GM18499 (cell line): ENCODE data around the gene APOE.

Source experiments
- ATAC-seq: cut with Tn5 transposase; IDR thresholded peaks from one replicate; pipeline ENCODE4 v1.9.1; 2021; ENCODE audit warnings: moderate number of reproducible peaks; ENCODE audit not compliant: insufficient read depth, unreplicated experiment

The APOE gene

DNA sequence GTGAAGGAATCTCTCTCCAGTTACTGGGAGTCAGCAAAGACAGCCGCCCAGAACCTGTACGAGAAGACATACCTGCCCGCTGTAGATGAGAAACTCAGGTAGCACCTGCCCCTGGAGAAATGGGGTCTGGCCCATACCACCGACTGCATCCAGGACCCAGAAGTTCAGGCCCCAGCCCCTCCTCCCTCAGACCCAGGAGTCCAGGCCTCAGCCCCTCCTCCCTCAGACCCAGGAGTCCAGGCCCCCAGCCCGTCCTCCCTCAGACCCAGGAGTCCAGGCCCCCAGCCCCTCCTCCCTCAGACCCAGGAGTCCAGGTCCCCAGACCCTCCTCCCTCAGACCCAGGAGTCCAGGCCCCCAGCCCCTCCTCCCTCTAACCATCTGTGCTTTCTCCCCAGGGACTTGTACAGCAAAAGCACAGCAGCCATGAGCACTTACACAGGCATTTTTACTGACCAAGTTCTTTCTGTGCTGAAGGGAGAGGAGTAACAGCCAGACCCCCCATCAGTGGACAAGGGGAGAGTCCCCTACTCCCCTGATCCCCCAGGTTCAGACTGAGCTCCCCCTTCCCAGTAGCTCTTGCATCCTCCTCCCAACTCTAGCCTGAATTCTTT is 43.3 kb downstream of the APOE start:
- ATAC-seq = no peak

DNA sequence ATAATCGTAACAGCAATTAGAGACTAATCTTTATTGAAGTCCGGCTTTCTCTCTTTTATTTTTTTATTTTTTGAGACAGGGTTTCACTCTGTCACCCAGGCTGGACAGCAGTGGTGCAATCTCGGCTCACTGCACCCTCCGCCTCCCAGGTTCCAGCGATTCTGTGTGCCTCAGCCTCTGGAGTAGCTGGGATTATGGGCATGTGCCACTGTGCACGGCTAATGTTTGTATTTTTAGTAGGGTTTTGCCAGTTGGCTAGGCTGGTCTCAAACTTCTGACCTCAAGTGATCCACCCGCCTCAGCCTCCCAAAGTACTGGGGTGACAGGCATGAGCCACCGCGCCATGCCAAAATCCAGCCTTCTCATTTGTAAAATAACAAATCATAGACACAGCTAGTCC is 44.0 kb downstream of the APOE start:
- no peak for ATAC-seq

DNA sequence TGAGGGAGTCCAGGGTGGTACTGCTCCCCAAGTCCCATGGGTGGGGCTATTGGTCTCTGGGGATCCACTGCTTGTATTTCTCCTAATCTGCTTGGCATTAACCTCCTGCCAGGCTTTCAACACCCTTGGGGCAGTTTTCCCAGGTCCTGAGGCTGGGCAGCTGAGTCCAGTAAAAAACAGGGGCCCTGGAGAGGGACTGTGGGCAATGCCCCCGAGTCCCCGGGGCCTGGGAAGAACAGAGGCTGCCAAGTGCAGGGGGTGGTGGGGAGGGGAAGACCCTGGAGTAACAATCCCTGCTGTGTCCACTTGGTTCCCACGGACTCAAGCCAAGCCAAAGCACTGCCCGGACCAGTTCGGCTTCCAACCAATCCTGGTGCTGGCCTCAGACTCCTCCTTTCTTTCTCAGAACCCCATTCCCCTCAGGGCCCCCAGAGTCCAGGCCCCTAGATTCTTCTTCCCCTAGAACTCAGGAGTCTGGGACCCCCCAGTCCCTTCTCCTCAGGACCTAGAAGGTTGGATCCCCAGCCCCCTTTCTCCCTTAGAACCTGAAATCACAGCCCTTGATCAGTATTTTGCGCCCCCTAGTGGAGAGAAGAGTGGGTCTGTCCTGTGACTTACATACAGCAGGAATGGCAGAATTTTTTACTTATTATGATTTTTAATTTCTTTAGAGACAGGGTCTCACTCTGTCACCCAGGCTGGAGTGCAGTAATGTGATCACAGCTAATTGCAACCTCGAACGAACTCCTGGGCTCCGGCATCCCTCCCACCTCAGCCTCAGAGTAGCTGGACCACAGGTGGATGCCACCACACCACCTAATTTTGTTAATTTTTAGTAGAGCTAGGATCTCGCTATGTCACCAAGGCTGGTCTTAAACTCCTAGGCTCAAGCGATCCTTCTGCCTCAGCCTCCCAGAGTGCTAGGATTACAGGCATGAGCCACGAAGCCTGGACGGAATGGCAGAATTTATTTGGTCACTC is 45.9 kb downstream of the APOE start:
- ATAC-seq = no peak

- ATAC-seq = no peak
Measured at GRCh38 chr19:44954278-44954648, 48.7 kb downstream of the APOE start.

DNA sequence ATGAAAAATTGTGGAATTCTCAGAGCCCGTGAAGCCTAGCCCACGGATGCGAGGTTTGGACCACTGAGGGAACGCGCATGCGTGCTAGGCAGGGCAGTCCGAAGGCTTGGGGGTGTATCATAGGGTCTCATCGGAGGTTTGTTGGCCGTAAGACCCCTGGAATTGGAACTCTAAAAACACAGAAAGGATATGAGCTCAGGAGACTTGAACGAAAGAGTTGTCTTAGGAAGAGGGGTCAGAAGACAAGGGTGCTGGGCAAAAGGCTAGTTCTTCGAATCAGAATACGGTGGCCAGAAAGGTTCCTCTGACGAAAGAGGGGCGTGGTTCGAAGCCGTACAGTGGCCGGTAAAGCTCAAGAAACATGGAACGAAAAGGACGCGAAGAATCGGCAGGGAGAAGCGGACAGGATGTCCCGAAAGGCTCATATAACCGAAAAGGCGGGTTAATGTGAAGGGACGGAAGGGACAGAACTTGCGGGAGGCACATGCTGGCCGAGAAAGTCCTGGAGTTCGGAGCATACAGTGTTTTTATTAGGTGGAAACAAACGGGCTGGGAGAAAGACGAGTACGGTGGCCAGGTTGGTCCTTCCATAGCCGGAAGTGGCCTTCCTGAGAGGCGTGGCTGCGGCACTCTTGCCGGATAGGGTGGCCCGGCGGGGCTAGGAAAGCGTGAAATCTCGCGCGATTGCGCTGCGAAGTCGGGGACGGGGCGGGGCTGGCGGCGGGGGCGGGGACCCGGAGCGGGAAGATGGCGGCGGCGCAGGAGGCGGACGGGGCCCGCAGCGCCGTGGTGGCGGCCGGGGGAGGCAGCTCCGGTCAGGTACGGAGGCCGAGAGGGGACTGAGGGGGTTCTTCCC is 49.3 kb downstream of the APOE start, which contains the start of gene CLPTM1:
Gene CLPTM1, plus strand, starts transcription at position 732 of the 856 bp plus-strand sequence. Its CDS starts 16 bp downstream, at position 748.
- ATAC-seq = no peak

- no peak for ATAC-seq
Measured at GRCh38 chr19:44955505-44956439, 50.2 kb downstream of the APOE start.

GRCh38 chr19:44957526-44957925 is 51.9 kb downstream of the APOE start:
- ATAC-seq = no peak

GRCh38 chr19:44958090-44958489 is 52.5 kb downstream of the APOE start:
- no peak for ATAC-seq
